Measurements from ENCODE around the gene PHF13.

DNA sequence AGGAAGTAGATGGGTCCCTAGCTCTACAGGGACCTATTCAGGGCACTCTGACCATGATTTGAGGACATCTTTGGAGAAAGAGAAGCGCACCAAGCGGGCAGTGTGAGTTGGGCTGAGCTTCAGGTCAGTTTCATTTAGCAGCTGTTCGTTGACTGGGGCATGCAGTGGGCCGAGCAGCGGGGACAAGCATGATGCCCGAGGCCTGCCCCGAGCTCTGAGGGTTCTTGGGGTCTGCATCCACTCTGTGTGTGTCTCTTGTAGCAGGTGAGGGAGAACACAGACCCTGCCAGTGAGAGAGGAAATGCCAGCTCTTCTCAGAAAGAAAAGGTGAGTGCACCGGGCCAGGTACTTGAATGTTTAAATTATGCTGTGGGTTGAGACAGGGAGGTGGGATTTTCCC is 16.5 kb downstream of the PHF13 start:
- TF ChIP-seq, protein P1, sequence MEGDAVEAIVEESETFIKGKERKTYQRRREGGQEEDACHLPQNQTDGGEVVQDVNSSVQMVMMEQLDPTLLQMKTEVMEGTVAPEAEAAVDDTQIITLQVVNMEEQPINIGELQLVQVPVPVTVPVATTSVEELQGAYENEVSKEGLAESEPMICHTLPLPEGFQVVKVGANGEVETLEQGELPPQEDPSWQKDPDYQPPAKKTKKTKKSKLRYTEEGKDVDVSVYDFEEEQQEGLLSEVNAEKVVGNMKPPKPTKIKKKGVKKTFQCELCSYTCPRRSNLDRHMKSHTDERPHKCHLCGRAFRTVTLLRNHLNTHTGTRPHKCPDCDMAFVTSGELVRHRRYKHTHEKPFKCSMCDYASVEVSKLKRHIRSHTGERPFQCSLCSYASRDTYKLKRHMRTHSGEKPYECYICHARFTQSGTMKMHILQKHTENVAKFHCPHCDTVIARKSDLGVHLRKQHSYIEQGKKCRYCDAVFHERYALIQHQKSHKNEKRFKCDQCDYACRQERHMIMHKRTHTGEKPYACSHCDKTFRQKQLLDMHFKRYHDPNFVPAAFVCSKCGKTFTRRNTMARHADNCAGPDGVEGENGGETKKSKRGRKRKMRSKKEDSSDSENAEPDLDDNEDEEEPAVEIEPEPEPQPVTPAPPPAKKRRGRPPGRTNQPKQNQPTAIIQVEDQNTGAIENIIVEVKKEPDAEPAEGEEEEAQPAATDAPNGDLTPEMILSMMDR (IDR thresholded peaks at IDR 0.05) = no peak
- TF ChIP-seq POLR2A (IDR thresholded peaks at IDR 0.05) = no peak
